Epithelial cell of prostate (primary cell): Measurements from ENCODE around the gene PSMA4.
"Not testable (repeated sequence)": the region's sequence is repeated elsewhere in the genome, so short reads cannot be mapped to it uniquely, and the experiment has no call there.

Experiments
- DNase-seq: peaks from one replicate; pipeline ENCODE4 v3.0.0-alpha.2; 2011; ENCODE audit warnings: low read depth, low spot score
- H3K27ac ChIP-seq: fragments of 450-650 bp; 2 replicates; pipeline ENCODE4 v1.5.1; 2017; ENCODE audit warnings: mild to moderate bottlenecking

Gene PSMA4

GRCh38 chr15:78550194-78550593, 9.9 kb downstream of the PSMA4 start:
- no peak overlapping the region for H3K27ac ChIP-seq
- DNase-seq: no peak

- no peak overlapping the region for H3K27ac ChIP-seq
- no peak for DNase-seq
Observed at GRCh38 chr15:78550815-78551214, 10.6 kb downstream of the PSMA4 start.

DNA sequence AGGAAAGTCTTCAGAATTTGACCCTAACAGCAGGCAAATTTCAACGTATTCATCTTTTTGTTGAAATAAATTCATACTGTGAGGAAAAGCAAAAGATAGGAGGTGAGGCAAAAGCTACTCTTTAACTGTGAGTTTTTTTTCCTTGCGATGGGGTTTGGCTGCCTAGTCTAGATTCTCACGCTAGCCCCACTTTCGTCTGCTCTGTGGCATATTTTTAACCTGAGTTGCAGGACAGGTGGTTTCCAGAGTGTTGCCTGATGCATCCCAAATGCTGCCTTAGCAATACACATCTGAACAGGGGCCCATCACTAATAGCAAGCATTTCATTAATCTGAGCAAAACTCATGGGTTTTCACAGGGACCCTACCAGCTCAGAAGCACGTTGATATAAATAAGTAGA, 11.7 kb downstream of the PSMA4 start:
- DNase-seq: no peak
- no peak overlapping the region for H3K27ac ChIP-seq

GRCh38 chr15:78552597-78552996, 12.4 kb downstream of the PSMA4 start:
- H3K27ac ChIP-seq: no peak overlapping the region
- no peak for DNase-seq

GRCh38 chr15:78560201-78560600, 20.0 kb downstream of the PSMA4 start:
- DNase-seq: not testable (repeated sequence)

GRCh38 chr15:78561490-78561889, 21.2 kb downstream of the PSMA4 start:
- no peak overlapping the region for H3K27ac ChIP-seq
- DNase-seq: no peak

More at GRCh38 chr15:78560201-78560600, 20.0 kb downstream of the PSMA4 start:
- not testable (repeated sequence) for H3K27ac ChIP-seq

GRCh38 chr15:78563092-78563491, 22.8 kb downstream of the PSMA4 start:
- no peak for DNase-seq
- no peak overlapping the region for H3K27ac ChIP-seq

GRCh38 chr15:78564743-78565096, 24.5 kb downstream of the PSMA4 start:
- H3K27ac ChIP-seq: no peak overlapping the region
- DNase-seq: no peak

DNA sequence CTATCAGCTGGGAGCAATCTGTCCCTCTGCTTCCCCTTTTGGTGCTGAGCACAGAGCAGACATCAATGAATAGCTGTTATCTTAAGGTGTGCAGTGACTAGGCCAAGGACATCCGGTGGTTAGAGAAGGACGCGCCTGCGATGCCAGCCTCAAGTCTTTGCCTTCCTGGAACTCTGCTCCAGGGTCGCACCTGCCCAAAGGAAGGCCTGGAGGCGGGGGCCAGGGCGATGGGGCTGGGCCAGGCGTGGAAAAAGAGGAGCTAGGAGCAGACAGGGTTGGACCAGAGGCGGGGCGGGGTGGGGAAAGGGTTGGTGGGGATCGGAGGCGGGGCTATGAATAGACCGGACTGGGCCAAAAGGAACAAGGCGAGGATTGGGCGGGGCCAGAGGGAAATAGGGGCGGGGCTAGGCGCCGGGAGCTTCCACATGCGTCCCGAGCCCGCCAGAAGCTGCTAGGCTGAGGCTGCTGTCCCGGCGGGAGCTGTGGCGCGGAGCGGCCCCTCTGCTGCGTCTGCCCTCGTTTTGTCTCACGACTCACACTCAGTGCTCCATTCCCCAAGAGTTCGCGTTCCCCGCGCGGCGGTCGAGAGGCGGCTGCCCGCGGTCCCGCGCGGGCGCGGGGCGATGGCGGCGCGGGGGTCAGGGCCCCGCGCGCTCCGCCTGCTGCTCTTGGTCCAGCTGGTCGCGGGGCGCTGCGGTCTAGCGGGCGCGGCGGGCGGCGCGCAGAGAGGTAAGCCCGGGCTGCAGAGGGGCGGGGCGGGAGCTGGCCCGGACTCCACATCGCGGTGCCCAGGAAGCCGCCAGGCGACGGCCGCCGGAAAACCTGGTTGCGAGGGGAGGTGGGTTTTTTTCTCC, 25.1 kb downstream of the PSMA4 start, which contains the start of gene CHRNA5:
CHRNA5 (plus strand) TSS at position 424 of the 854 bp plus-strand sequence; CDS start at position 624, 200 bp downstream.
- H3K27ac ChIP-seq: peak within 1 kb of the TSS; percentile 22
- peak; percentile 27 for DNase-seq

- H3K27ac ChIP-seq: peak overlapping the region; percentile 22
- DNase-seq: no peak
Observed at GRCh38 chr15:78565951-78566774, 25.9 kb downstream of the PSMA4 start.

DNA sequence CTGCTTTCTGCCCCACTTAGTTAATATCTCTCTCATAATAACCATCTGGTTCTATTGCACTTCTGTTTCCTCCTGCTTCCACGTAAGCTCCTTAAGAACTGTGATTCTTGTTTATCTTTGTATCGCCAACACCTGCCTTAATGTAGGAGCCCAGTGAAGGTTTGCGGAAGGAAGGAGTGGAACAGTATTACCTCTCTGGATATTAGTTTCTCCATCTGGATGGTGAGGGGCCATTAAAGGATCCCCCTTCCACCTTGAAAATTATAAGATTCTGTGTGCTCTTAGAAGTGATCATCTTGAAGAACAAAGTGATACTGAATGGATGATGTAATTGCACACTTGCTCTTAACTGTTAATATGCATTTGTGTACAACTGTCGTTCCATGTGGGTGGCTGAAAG, 27.3 kb downstream of the PSMA4 start:
- H3K27ac ChIP-seq: no peak overlapping the region
- no peak for DNase-seq

- H3K27ac ChIP-seq: no peak overlapping the region
- DNase-seq: no peak
Observed at GRCh38 chr15:78570710-78571109, 30.5 kb downstream of the PSMA4 start.

DNA sequence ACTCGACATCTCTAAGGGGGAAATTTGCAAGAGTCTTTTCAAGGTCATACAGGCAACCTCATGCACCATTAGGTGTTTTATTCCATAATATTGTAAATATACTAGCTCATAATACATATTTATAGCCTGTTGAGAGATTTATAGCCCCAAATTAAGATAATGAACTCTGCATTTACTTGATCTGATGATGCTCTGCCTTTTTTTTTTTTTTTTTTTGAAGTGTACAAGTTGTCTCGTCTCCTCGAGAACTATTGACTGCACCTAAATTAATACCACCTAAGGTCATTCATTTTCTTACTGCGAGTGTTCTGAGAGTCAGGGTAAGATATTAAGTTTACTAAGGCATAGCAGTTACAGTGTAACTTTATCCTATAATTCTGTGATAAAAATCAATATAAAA, 31.1 kb downstream of the PSMA4 start:
- no peak for DNase-seq

DNA sequence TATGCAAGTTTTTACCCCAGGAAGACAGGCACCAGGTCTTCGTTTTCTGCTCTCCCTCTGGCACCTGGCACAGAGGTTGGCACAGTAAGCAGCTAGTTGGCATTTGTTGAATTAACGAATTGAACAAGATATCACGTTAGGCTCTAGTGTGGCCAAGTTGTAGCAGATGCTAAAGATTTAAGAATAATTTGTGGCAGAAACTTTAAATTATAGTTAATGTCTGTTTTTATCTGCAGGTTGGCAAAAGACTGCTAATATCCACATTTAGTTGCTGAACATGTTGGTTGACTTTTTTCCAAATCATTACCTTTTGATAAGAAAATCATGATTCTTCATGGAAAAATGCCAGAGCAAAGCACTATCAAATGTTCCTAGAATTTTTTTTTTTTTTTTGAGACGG, 33.2 kb downstream of the PSMA4 start:
- DNase-seq: no peak
- no peak overlapping the region for H3K27ac ChIP-seq

More for the DNA sequence above, 31.1 kb downstream of the PSMA4 start:
- H3K27ac ChIP-seq: no peak overlapping the region

- no peak overlapping the region for H3K27ac ChIP-seq
- no peak for DNase-seq
Observed at GRCh38 chr15:78574944-78575343, 34.7 kb downstream of the PSMA4 start.

GRCh38 chr15:78597583-78597982, 57.3 kb downstream of the PSMA4 start:
- H3K27ac ChIP-seq: no peak overlapping the region

GRCh38 chr15:78598348-78598747, 58.1 kb downstream of the PSMA4 start:
- no peak overlapping the region for H3K27ac ChIP-seq

More at GRCh38 chr15:78597583-78597982, 57.3 kb downstream of the PSMA4 start:
- DNase-seq: no peak

GRCh38 chr15:78599189-78599588, 58.9 kb downstream of the PSMA4 start:
- DNase-seq: no peak
- H3K27ac ChIP-seq: no peak overlapping the region

More at GRCh38 chr15:78598348-78598747, 58.1 kb downstream of the PSMA4 start:
- DNase-seq: no peak
